Stimulated activated CD8-positive, alpha-beta memory T cell treated with anti-CD3 and anti-CD28 coated beads, Interleukin-2, amount 100 ng/mL, for 48 hours (primary cell): Measurements from ENCODE around the gene CCDC50.

ENCODE experiments used
- DNase-seq, 2 donors: peaks; one replicate each; pipeline ENCODE4 v3.0.0-alpha.2; 2020; ENCODE audit warnings: low read depth in 2 of 2

Gene CCDC50

GRCh38 chr3:191320316-191320715, 8.9 kb upstream of the CCDC50 start:
- DNase-seq: no peak

DNA sequence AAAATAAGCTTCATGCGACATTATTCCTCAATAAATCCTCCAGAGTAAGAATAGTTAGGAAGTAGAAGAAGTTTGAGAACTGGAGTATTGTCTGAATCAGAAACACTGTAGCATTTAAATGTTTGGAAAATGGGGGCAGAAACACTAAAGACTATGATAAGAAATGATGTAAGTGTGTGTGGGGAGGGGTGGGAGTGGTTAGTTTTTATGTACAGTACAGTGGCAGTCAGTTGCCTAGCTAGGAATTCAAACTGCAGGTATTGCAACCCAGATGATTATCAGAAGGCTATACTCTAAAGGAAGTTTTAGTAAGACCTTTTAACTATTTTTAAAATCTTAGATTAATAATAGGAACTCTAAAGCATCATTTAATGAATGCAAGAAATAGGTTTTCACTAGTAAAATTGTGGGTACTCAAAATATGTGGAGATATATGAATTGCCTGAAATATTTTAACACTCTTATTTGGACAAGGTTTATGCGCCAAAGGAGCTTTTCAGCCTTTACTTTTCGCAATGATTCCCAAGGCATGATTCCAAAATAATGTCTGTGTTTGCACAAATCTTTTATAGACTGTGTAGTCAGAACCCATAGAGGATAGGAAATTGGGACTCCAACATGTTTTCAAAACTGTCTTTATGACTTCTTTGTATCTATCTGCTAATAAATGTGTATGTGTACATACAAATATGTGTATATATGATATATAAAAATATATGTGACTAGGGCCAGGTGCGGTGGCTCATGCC, 8.0 kb upstream of the CCDC50 start:
- no peak for DNase-seq

GRCh38 chr3:191324936-191325335, 4.3 kb upstream of the CCDC50 start:
- DNase-seq: no peak

- no peak for DNase-seq
Observed at GRCh38 chr3:191327526-191327925, 1.7 kb upstream of the CCDC50 start.

GRCh38 chr3:191328383-191328961, 722 bp upstream of the CCDC50 start:
- DNase-seq: no peak

GRCh38 chr3:191329654-191330529, 698 bp downstream of the CCDC50 start, which contains the start of gene UTS2B:
UTS2B (minus strand) TSS chr3:191330526; CDS start chr3:191282189, 48,337 bp downstream.
- no peak for DNase-seq

- DNase-seq: no peak
Observed at GRCh38 chr3:191330530-191331048, 1.4 kb downstream of the CCDC50 start.

DNA sequence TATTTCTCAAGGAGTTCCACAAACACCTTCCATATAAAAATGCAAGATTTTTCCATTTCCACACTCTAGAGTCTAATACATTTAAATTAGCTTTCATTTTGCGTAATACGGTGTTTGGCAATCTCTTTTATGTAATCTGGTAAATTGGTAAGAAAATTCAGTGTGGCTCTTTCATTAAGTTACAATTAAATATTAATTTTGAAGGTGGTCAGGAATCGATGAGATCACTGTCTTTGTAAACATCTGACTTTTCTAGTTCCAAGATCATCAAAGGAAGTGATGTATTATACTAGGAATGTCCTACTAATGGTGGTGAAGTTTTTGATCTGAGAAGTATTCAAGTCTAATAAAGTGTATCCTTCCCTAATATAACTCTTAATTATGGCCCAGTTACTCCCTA, 2.2 kb downstream of the CCDC50 start:
- no peak for DNase-seq

- DNase-seq: no peak
Observed at GRCh38 chr3:191333298-191333880, 4.2 kb downstream of the CCDC50 start.

DNA sequence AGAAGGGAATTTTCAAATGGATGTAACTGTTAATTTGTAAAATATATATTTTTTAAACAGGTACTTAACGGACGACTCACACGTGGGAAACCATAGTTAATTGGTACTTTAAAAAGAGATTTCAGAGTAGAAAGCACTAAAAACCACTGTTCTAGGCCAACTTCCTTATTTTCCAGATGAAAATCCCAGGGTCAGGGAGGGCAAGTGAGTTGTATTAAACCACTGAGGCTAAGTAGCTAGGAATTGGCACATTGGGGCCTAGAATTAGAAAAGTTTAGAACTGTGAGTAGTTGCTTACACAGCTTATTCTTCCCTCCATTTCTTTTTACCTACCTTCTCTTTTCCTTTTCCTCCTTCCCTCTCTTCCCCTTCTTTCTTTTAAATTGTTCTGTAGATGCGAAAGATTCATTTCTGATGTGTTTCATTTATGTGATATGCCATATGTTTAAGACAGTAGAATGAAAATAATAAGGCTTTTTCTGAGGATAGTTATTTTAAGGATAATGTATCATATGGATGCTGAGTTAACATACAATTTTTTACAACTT, 5.2 kb downstream of the CCDC50 start:
- DNase-seq: no peak

DNA sequence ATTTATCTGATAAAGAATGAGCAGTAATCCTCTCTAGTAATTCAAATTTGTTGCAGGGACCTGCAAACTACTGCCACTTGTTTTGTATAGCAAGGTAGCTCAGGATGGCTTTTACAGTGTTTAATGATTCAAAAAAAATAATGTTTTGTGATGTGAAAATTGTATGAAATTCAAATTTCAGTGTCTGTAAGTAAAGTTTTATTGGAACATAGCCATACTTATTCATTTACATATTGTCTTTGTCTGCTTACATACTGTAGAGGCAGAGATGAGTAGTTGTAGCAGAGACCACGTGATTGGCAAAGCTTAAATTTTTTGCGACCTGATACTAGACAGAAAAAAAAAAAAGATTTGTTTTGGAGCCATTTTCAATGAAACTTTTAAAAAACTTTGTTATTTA, 7.6 kb downstream of the CCDC50 start:
- no peak for DNase-seq

GRCh38 chr3:191338177-191338488, 8.9 kb downstream of the CCDC50 start:
- DNase-seq: no peak

DNA sequence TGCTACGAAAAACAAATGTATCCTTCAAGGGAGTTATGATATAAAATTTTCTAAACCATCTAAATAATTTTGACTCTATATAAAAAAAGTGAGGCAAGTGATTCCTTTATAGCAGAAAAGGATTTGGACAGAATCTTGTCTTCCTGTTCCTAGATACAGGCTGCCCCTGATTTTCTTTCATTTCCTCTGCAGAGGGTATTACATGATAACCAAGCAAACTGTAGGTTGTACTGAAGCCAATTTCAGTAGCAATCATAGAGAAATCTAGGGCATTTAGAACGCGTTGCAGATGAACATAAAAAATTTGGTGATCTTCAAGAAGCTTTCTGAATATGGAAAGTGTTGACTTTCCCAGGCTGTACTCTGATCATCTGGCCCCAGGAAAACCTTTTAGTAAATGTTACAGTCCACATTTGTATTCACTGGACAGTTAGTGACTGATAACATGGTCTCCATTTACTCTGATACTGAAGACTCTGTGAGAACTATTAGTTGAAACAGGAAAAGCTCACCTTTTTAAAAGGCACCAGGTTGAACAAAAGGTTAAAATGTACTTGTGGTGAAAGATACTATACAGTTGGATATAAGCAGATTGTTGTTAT, 10.2 kb downstream of the CCDC50 start:
- no peak for DNase-seq

DNA sequence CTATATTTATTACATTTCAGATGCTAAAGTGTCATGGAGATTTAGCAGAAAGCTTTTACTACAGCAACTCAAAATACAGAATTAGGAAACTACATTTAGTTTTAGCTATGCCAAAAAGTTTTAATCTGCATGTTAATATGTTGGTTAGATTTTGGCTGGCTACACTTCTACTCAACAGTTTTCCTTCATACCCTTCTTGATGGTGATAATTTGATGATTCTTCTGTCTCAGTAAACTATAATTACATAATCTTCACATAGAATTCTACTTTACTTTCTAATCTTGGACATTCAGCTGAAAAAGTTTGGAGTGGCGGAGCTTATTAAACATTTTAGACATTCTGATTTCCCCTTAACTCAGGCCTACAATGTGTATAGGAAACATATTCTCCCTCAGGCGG, 11.2 kb downstream of the CCDC50 start:
- no peak for DNase-seq

DNA sequence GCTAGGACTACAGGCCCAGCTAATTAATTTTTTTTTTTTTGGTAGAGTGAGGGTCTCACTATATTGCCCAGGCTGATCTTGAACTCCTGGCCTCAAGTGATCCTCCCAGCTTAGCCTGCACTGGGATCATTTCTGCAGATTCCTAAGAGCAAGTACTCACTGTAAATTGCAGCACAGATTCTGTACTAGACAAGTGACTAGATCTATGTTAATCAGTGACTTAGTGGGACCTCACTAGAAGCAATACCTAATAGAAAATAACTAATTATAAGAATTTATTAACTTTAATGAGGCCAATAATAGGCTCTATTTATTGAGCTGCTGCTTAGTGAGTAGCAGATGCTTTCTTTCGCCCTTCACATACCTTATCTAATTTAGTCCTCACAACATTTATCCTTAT, 11.8 kb downstream of the CCDC50 start:
- DNase-seq: no peak

GRCh38 chr3:191342006-191342405, 12.8 kb downstream of the CCDC50 start:
- no peak for DNase-seq

- no peak for DNase-seq
Observed at GRCh38 chr3:191342411-191342810, 13.2 kb downstream of the CCDC50 start.

- no peak for DNase-seq
Observed at GRCh38 chr3:191343115-191343514, 13.9 kb downstream of the CCDC50 start.

- DNase-seq: no peak
Observed at GRCh38 chr3:191343913-191344312, 14.7 kb downstream of the CCDC50 start.

- no peak for DNase-seq
Observed at GRCh38 chr3:191345334-191345733, 16.1 kb downstream of the CCDC50 start.

- DNase-seq: no peak
Observed at GRCh38 chr3:191347228-191347627, 18.0 kb downstream of the CCDC50 start.
